Renal pelvis (tissue), 4 donors: ENCODE measurements around the gene NMRK1. TPM values are rescaled to one million over a fixed set of nuclear protein-coding genes. Genes with fewer than 3 reads are reported as not detected.

Experiments used
- DNase-seq: peaks from one replicate; pipeline ENCODE4 v3.0.0-alpha.2; 2013
- polyA plus RNA-seq, 3 donors: library from polyadenylated mRNA; unstranded; fragments of 120-200 nt; gene quantifications; one replicate each; pipeline ENCODE4 v1.2.1, GENCODE V29; 2013; ENCODE audit not compliant: insufficient read length in 3 of 3

NMRK1 gene
- polyA plus RNA-seq, 3 donors, result 18.0 to 27.4 (median 27.0) TPM

GRCh38 chr9:75105841-75106240 is 17.9 kb upstream of the NMRK1 start:
- peak; percentile 10 for DNase-seq

GRCh38 chr9:75105019-75105540 is 17.1 kb upstream of the NMRK1 start:
- DNase-seq, result no peak

- DNase-seq, result no peak
Measured at GRCh38 chr9:75104607-75105006, 16.7 kb upstream of the NMRK1 start.

GRCh38 chr9:75102177-75102790 is 14.3 kb upstream of the NMRK1 start:
- DNase-seq, result no peak

GRCh38 chr9:75101004-75101588 is 13.1 kb upstream of the NMRK1 start:
- DNase-seq, result no peak

- DNase-seq, result no peak
Measured at GRCh38 chr9:75096796-75097195, 8.8 kb upstream of the NMRK1 start.

GRCh38 chr9:75092766-75093165 is 4.8 kb upstream of the NMRK1 start:
- no peak for DNase-seq

GRCh38 chr9:75090579-75090978 is 2.6 kb upstream of the NMRK1 start:
- DNase-seq, result no peak

- DNase-seq, result no peak
Measured at GRCh38 chr9:75089373-75089766, 1.4 kb upstream of the NMRK1 start.

GRCh38 chr9:75088646-75089372 is 854 bp upstream of the NMRK1 start:
- peak; percentile 54 for DNase-seq

- DNase-seq, result no peak
Measured at GRCh38 chr9:75087289-75087823, 599 bp downstream of the NMRK1 start.

GRCh38 chr9:75086541-75087288 is 1.2 kb downstream of the NMRK1 start:
- no peak for DNase-seq

- no peak for DNase-seq
Measured at GRCh38 chr9:75085640-75086039, 2.3 kb downstream of the NMRK1 start.

GRCh38 chr9:75084081-75084672 is 3.8 kb downstream of the NMRK1 start:
- no peak for DNase-seq

- DNase-seq, result no peak
Measured at GRCh38 chr9:75083188-75083970, 4.6 kb downstream of the NMRK1 start.

GRCh38 chr9:75081632-75082031 is 6.3 kb downstream of the NMRK1 start:
- DNase-seq, result no peak

- DNase-seq, result no peak
Measured at GRCh38 chr9:75072895-75073294, 15.1 kb downstream of the NMRK1 start.

- no peak for DNase-seq
Measured at GRCh38 chr9:75071530-75072122, 16.3 kb downstream of the NMRK1 start.

GRCh38 chr9:75069171-75069570 is 18.8 kb downstream of the NMRK1 start:
- DNase-seq, result no peak

- no peak for DNase-seq
Measured at GRCh38 chr9:75067894-75068293, 20.1 kb downstream of the NMRK1 start.
